Gastrocnemius medialis (tissue), 4 donors: ENCODE measurements around the gene ZMYM2.

Source experiments
- CTCF ChIP-seq, 5 experiments: fragments of 450-650 bp in 3 of 5; fragments of 200-600 bp in 2 of 5; sonication (generic) in 2 of 5; IDR thresholded peaks in 4 of 5; conservative IDR thresholded peaks in 1 of 5; 1 replicate in 4 of 5; 2 replicates in 1 of 5; pipeline ENCODE4 v1.5.1; 2016 to 2019; ENCODE audit warnings: antibody characterized with exemption in 5 of 5, mild to moderate bottlenecking in 3 of 5, moderate library complexity in 3 of 5
- POLR2A ChIP-seq, 2 donors: fragments of 450-650 bp; IDR thresholded peaks; one replicate each; pipeline ENCODE4 v1.6.1; 2017; ENCODE audit warnings: antibody characterized with exemption in 2 of 2, mild to moderate bottlenecking in 2 of 2, moderate library complexity in 2 of 2

GRCh38 chr13:19978831-19979437 is 20.4 kb downstream of the ZMYM2 start:
- TF ChIP-seq CTCF (IDR thresholded peaks at IDR 0.05 in 4 of 5, conservative IDR thresholded peaks at IDR 0.05 in 1 of 5), result no peak
- TF ChIP-seq POLR2A (IDR thresholded peaks at IDR 0.05), result no peak
